Measurements from ENCODE around the gene LEF1. TPM values are rescaled to one million over a fixed set of nuclear protein-coding genes. Genes with fewer than 3 reads are reported as not detected.

Gene LEF1
- total and polyA plus RNA-seq, 2 of the 8 experiments (the other 6 are each of a cell fraction or from before 2014, with no cell fraction given), result 2.6 to 5.2 TPM

GRCh38 chr4:108048997-108049396 lies 119.7 kb downstream of the LEF1 start (continued):
- no peak for TF ChIP-seq CHD7 (IDR thresholded peaks at IDR 0.05; ENCODE audit: insufficient replicate concordance, low read length)
- no peak for TF ChIP-seq ATF2 (IDR thresholded peaks at IDR 0.05; ENCODE audit: low read length)
- no peak for TF ChIP-seq SIX5 (IDR thresholded peaks at IDR 0.05; ENCODE audit: low read depth, low read length)
- TF ChIP-seq POLR2A (IDR thresholded peaks at IDR 0.05; ENCODE audit: control extremely low read depth in 1 of 2, low read depth in 2 of 2, low read length in 2 of 2), result no peak
- no peak for TF ChIP-seq CHD1 (IDR thresholded peaks at IDR 0.05; ENCODE audit: low read depth, low read length)

Measured in H1 (cell line).